Activated CD8-positive, alpha-beta memory T cell treated with anti-CD3 and anti-CD28 coated beads for 36 hours (primary cell): ENCODE measurements around the gene ZMYM1. TPM values are rescaled to one million over a fixed set of nuclear protein-coding genes. Genes with fewer than 3 reads are reported as not detected.
"Not testable (repeated sequence)": the region's sequence is repeated elsewhere in the genome, so short reads cannot be mapped to it uniquely, and the experiment has no call there.

Source experiments
- CTCF ChIA-PET: fragments of 350-600 bp; sonication (Branson Sonifier 250); formaldehyde crosslinking; loops from one replicate; lab custom pipeline; 2021; ENCODE audit warnings: antibody characterized with exemption; lab: Charles Lee
- POLR2A ChIA-PET: fragments of 350-600 bp; sonication (Branson Sonifier 250); formaldehyde crosslinking; loops from one replicate; lab custom pipeline; 2021; ENCODE audit warnings: antibody characterized with exemption; lab: Charles Lee
- total RNA-seq, 2 experiments: library from RNA; stranded (reverse); gene quantifications; one replicate each; pipeline ENCODE4 v1.2.3, GENCODE V29; 2021

Gene ZMYM1
- total RNA-seq, 2 experiments from 2014 or later = 3.2 to 4.9 TPM

- ChIA-PET POLR2A (no interaction called here), CTCF (no interaction called here)
These were observed 64.7 kb downstream of the ZMYM1 start for GRCh38 chr1:35143737-35144508.

GRCh38 chr1:35145892-35146549, 66.8 kb downstream of the ZMYM1 start:
- CTCF ChIA-PET = not testable (repeated sequence)

DNA sequence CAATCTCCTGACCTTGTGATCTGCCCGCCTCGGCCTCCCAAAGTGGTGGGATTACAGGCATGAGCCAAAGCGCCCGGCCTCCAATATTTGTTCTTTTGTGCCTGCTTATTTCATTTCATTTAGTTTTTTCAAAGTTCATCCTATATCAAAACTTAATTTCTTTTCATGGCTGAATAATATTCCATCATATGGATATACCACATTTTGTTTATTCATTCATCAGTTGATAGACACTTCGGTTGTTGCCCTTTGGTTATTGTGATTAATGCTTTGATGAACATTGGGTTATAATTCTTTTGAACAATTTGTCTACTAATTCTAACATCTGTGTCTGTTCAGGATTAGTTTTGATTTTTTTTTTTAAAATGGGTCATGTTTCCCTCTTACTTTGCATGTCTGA, 72.0 kb downstream of the ZMYM1 start:
- ChIA-PET CTCF (no interaction called here), POLR2A (no interaction called here)

More at GRCh38 chr1:35145892-35146549, 66.8 kb downstream of the ZMYM1 start:
- POLR2A ChIA-PET = not testable (repeated sequence)

GRCh38 chr1:35164893-35165292, 85.7 kb downstream of the ZMYM1 start:
- CTCF ChIA-PET = no interaction called here
- POLR2A ChIA-PET = no interaction called here

Other genes starting within 250 kb of the ZMYM1 start
- 10 to 100 TPM; 73.8 to 75.2 TPM for gene SMIM12, start 219.6 kb upstream of the ZMYM1 start, total RNA-seq
- gene DLGAP3, start 149.7 kb upstream of the ZMYM1 start, total RNA-seq = under 1 TPM; 0.72 to 0.80 TPM
- gene TMEM35B, start 94.0 kb upstream of the ZMYM1 start, total RNA-seq = 10 to 100 TPM; 29.0 to 30.8 TPM
- 10 to 100 TPM; 15.7 to 16.5 TPM for gene ZMYM6, start 47.4 kb upstream of the ZMYM1 start, total RNA-seq
- 100 to 1,000 TPM; 356 to 367 TPM for gene SFPQ, start 113.8 kb downstream of the ZMYM1 start, total RNA-seq
- gene ZMYM4, start 189.3 kb downstream of the ZMYM1 start, total RNA-seq = 10 to 100 TPM; 30.2 to 30.6 TPM